ENCODE results near the gene EGFL8. TPM values are rescaled to one million over a fixed set of nuclear protein-coding genes. Genes with fewer than 3 reads are reported as not detected.

Gene EGFL8
- total and polyA plus RNA-seq, 9 of the 15 experiments (the other 6 are each of a cell fraction or from before 2014, with no cell fraction given): 2.2 to 47.4 (median 14.2) TPM

GRCh38 chr6:32128751-32129296 lies 35.6 kb upstream of the EGFL8 start (continued):
- TF ChIP-seq RBBP5 (IDR thresholded peaks at IDR 0.05; ENCODE audit: borderline replicate concordance, insufficient read depth, low read length, poor library complexity, severe bottlenecking) (peak; percentile 66), HBP1 (CRISPR knock-in tag; IDR thresholded peaks at IDR 0.05) (0 out of 2 replicates have a peak, but pooled peaks have one; percentile 18), REST (IDR thresholded peaks at IDR 0.05; ENCODE audit: borderline replicate concordance) (no peak), REST (CRISPR knock-in tag; IDR thresholded peaks at IDR 0.05; ENCODE audit: low read depth) (0 out of 2 replicates have a peak, but pooled peaks have one; percentile 49), TARDBP (IDR thresholded peaks at IDR 0.05) (no peak), MYNN (IDR thresholded peaks at IDR 0.05) (no peak), MYNN (CRISPR knock-in tag; IDR thresholded peaks at IDR 0.05) (no peak)

Data from K562 (cell line).